DND-41 (cell line): ENCODE data around the gene ECHS1.

Experiments used
- EZH2 ChIP-seq: IDR thresholded peaks from 3 replicates; pipeline ENCODE4 v1.6.1; 2012; ENCODE audit warnings: borderline replicate concordance, low read depth, mild to moderate bottlenecking, moderate library complexity, low read length, inconsistent platforms; ENCODE audit not compliant: severe bottlenecking
- TF ChIP-seq, protein P1 (sequence below): IDR thresholded peaks from 2 replicates; pipeline ENCODE4 v1.5.1; 2012; ENCODE audit warnings: borderline replicate concordance, low read length, moderate library complexity, mild to moderate bottlenecking; ENCODE audit not compliant: poor library complexity, severe bottlenecking; ENCODE audit errors: extremely low read depth

DNA sequence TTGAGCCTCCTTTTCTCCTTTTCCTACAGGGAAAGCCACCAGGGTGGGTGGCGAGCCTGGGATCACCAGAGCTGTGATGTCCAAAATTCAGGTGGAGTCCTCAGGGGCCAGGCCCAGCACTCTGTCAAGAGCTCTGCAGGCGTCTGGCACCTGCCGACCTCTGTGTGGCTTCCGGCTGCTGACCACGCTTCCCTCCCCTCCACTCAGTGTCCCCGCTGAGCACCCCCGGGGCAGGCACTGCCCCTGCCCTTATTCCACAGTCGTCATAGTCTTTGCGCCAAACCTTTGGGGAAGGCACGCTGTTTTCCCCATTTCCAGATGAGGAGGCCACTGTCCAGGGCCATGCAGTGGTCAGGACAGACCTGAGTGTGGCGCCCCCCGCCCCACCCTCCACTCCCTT lies 28.3 kb upstream of the ECHS1 start:
- TF ChIP-seq EZH2: no peak
- TF ChIP-seq, protein P1, sequence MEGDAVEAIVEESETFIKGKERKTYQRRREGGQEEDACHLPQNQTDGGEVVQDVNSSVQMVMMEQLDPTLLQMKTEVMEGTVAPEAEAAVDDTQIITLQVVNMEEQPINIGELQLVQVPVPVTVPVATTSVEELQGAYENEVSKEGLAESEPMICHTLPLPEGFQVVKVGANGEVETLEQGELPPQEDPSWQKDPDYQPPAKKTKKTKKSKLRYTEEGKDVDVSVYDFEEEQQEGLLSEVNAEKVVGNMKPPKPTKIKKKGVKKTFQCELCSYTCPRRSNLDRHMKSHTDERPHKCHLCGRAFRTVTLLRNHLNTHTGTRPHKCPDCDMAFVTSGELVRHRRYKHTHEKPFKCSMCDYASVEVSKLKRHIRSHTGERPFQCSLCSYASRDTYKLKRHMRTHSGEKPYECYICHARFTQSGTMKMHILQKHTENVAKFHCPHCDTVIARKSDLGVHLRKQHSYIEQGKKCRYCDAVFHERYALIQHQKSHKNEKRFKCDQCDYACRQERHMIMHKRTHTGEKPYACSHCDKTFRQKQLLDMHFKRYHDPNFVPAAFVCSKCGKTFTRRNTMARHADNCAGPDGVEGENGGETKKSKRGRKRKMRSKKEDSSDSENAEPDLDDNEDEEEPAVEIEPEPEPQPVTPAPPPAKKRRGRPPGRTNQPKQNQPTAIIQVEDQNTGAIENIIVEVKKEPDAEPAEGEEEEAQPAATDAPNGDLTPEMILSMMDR: no peak
